Measurements from ENCODE around the gene GALNT1. TPM values are rescaled to one million over a fixed set of nuclear protein-coding genes. Genes with fewer than 3 reads are reported as not detected.

Gene GALNT1
- total RNA-seq, 1 experiment from 2014 or later = 25.6 TPM

DNA sequence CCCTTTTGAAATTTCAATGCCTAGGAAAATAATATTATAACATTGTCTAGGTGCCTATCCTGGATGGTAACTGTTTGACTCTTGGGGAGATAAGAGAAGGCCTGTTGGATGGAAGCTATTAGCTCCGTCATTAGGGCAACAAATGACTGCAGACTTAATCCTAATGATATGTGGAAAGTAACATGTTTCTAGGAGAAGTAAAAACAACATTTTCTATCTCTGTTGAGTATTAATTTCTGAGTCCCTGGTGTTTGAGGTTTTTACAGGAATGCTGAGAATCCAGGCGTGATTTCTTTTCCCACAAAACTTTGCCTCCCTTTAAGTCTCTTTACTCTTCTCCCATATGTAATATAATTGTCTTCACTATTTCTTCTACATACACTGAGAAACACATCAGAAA lies 159.1 kb downstream of the GALNT1 start:
- H3K27ac ChIP-seq (ENCODE audit: low read depth, low read length, poor library complexity, severe bottlenecking) = no peak overlapping the region
- no peaks in the 10 kb centered on the region for H3K4me1 ChIP-seq (ENCODE audit: insufficient read depth, low read length, poor library complexity, severe bottlenecking)
- H3K27me3 ChIP-seq (replicated peaks; ENCODE audit: insufficient read depth, low read depth, low read length, poor library complexity) = no peaks in the 10 kb centered on the region
- no peak overlapping the region for H3K4me3 ChIP-seq (ENCODE audit: low read depth, low read length, poor library complexity, severe bottlenecking)
- ChIA-PET CTCF (no interaction called here), POLR2A (ENCODE audit: low non-redundant PET) (no interaction called here)
- intact Hi-C loops (cut with micrococcal nuclease; ENCODE audit: unreplicated experiment) = no loop called here
- no peaks in the 10 kb centered on the region for H3K9me3 ChIP-seq (ENCODE audit: low read depth, low read length, poor library complexity, severe bottlenecking)
- TF ChIP-seq EZH2 (IDR thresholded peaks at IDR 0.05; ENCODE audit: borderline replicate concordance, low read depth, low read length, poor library complexity, severe bottlenecking) (no peak), CTCF (conservative IDR thresholded peaks at IDR 0.05; ENCODE audit: low read depth, low read length) (no peak)
- BruUV-seq (replicated peaks) = no TSS peak
- no peak for DNase-seq (ENCODE audit: low spot score)
- no peaks in the 10 kb centered on the region for H3K36me3 ChIP-seq (ENCODE audit: insufficient read depth, low read length, poor library complexity, severe bottlenecking)

DNA sequence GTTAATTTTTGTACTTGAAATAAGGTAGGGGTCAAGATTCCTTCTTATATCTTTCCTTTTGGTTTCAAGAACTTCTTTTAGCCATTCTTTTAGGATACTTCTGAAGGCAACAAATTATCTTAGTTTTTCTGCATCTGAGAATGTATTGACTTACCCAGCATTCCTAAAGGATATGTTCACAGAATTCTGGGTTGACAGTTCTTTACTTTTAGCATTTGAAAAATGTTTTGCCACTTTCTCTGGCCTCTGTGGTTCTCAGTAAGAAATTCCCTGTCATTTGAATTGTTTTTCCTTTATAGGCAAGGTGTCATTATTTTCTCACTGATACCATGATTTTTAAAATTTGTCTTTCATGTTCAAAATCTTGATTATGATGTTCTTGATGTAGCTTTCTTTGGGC lies 162.4 kb downstream of the GALNT1 start:
- no peak for DNase-seq (ENCODE audit: low spot score)
- BruUV-seq (replicated peaks) = no TSS peak
- Histone ChIP-seq H3K27me3 (replicated peaks; ENCODE audit: insufficient read depth, low read depth, low read length, poor library complexity) (no peaks in the 10 kb centered on the region), H3K4me1 (ENCODE audit: insufficient read depth, low read length, poor library complexity, severe bottlenecking) (no peaks in the 10 kb centered on the region), H3K9me3 (ENCODE audit: low read depth, low read length, poor library complexity, severe bottlenecking) (no peaks in the 10 kb centered on the region), H3K27ac (ENCODE audit: low read depth, low read length, poor library complexity, severe bottlenecking) (no peak overlapping the region), H3K36me3 (ENCODE audit: insufficient read depth, low read length, poor library complexity, severe bottlenecking) (no peaks in the 10 kb centered on the region), H3K4me3 (ENCODE audit: low read depth, low read length, poor library complexity, severe bottlenecking) (no peak overlapping the region)
- ChIA-PET CTCF (no interaction called here), POLR2A (ENCODE audit: low non-redundant PET) (no interaction called here)
- no peak for TF ChIP-seq CTCF (conservative IDR thresholded peaks at IDR 0.05; ENCODE audit: low read depth, low read length)
- no peak for TF ChIP-seq EZH2 (IDR thresholded peaks at IDR 0.05; ENCODE audit: borderline replicate concordance, low read depth, low read length, poor library complexity, severe bottlenecking)
- intact Hi-C loops (cut with micrococcal nuclease; ENCODE audit: unreplicated experiment) = no loop called here

DNA sequence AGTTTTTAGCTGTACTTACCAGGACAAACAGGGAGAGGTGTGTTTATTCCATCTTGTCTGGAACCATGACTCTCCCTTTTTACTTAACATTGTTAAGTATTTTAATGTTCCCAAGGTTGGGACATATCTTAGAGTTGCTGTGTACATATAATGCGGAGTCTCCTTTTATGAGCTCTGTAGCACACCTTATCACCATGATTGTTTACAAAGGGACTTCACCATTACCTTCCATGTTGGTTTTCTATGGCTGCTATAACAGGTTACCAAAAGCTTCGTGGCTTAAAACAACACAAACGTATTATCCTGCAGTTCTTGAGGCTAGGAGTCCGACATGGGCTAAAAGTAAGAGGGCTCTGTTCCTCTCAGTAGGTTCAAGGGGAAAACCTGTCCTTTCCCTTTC lies 164.3 kb downstream of the GALNT1 start:
- Histone ChIP-seq H3K4me3 (ENCODE audit: low read depth, low read length, poor library complexity, severe bottlenecking) (no peak overlapping the region), H3K9me3 (ENCODE audit: low read depth, low read length, poor library complexity, severe bottlenecking) (no peaks in the 10 kb centered on the region), H3K4me1 (ENCODE audit: insufficient read depth, low read length, poor library complexity, severe bottlenecking) (no peaks in the 10 kb centered on the region), H3K36me3 (ENCODE audit: insufficient read depth, low read length, poor library complexity, severe bottlenecking) (no peaks in the 10 kb centered on the region), H3K27ac (ENCODE audit: low read depth, low read length, poor library complexity, severe bottlenecking) (no peak overlapping the region), H3K27me3 (replicated peaks; ENCODE audit: insufficient read depth, low read depth, low read length, poor library complexity) (peaks cover 3% of the 10 kb centered on the region)
- ChIA-PET POLR2A (ENCODE audit: low non-redundant PET) (no interaction called here), CTCF (interaction anchor here (0.6 kb wide), 1 partner anchor 33 kb away, joined by 7 read pairs; no protein-coding TSS in a partner anchor)
- intact Hi-C loops (cut with micrococcal nuclease; ENCODE audit: unreplicated experiment) = no loop called here
- no peak for DNase-seq (ENCODE audit: low spot score)
- no TSS peak for BruUV-seq (replicated peaks)
- TF ChIP-seq EZH2 (IDR thresholded peaks at IDR 0.05; ENCODE audit: borderline replicate concordance, low read depth, low read length, poor library complexity, severe bottlenecking) = no peak

GRCh38 chr18:35746826-35747339 lies 165.3 kb downstream of the GALNT1 start:
- H3K4me1 ChIP-seq (ENCODE audit: insufficient read depth, low read length, poor library complexity, severe bottlenecking) = no peaks in the 10 kb centered on the region
- ChIA-PET POLR2A (ENCODE audit: low non-redundant PET) (no interaction called here), CTCF (interaction anchor here (0.5 kb wide), 1 partner anchor 1573 kb away, joined by 6 read pairs; no protein-coding TSS in a partner anchor)
- no TSS peak for BruUV-seq (replicated peaks)
- no peak for DNase-seq (ENCODE audit: low spot score)
- peaks cover 3% of the 10 kb centered on the region for H3K27me3 ChIP-seq (replicated peaks; ENCODE audit: insufficient read depth, low read depth, low read length, poor library complexity)
- H3K36me3 ChIP-seq (ENCODE audit: insufficient read depth, low read length, poor library complexity, severe bottlenecking) = no peaks in the 10 kb centered on the region
- H3K27ac ChIP-seq (ENCODE audit: low read depth, low read length, poor library complexity, severe bottlenecking) = no peak overlapping the region
- H3K9me3 ChIP-seq (ENCODE audit: low read depth, low read length, poor library complexity, severe bottlenecking) = no peaks in the 10 kb centered on the region
- TF ChIP-seq EZH2 (IDR thresholded peaks at IDR 0.05; ENCODE audit: borderline replicate concordance, low read depth, low read length, poor library complexity, severe bottlenecking) (no peak), CTCF (conservative IDR thresholded peaks at IDR 0.05; ENCODE audit: low read depth, low read length) (no peak)
- intact Hi-C loops (cut with micrococcal nuclease; ENCODE audit: unreplicated experiment) = no loop called here
- no peak overlapping the region for H3K4me3 ChIP-seq (ENCODE audit: low read depth, low read length, poor library complexity, severe bottlenecking)
